ENCODE results near the gene ITPA. TPM values are rescaled to one million over a fixed set of nuclear protein-coding genes. Genes with fewer than 3 reads are reported as not detected.

Gene ITPA
- total and polyA plus RNA-seq, 2 experiments from 2014 or later = 57.5 to 81.7 TPM

DNA sequence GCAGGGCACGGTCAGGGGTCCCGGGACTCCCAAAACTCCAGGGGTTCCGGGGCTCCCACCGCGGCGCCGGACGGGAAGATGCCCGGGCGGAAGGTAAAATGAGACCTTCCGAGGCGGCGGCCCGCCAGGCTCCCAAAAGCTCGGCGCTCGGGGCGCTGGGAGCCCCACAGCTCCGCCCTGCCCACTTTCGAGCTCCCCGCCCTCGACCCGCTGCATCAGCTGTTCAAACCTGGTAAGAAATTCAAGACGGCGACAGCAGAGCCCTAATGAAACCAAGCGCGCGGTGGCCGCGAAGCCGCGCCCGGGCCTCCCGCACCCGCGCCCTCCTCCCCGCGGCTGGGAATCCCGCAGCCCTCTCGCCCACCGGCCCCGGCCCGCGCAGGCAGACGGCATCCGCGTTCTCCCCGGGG lies 29.3 kb downstream of the ITPA start (continued):
- TF ChIP-seq, protein P1, sequence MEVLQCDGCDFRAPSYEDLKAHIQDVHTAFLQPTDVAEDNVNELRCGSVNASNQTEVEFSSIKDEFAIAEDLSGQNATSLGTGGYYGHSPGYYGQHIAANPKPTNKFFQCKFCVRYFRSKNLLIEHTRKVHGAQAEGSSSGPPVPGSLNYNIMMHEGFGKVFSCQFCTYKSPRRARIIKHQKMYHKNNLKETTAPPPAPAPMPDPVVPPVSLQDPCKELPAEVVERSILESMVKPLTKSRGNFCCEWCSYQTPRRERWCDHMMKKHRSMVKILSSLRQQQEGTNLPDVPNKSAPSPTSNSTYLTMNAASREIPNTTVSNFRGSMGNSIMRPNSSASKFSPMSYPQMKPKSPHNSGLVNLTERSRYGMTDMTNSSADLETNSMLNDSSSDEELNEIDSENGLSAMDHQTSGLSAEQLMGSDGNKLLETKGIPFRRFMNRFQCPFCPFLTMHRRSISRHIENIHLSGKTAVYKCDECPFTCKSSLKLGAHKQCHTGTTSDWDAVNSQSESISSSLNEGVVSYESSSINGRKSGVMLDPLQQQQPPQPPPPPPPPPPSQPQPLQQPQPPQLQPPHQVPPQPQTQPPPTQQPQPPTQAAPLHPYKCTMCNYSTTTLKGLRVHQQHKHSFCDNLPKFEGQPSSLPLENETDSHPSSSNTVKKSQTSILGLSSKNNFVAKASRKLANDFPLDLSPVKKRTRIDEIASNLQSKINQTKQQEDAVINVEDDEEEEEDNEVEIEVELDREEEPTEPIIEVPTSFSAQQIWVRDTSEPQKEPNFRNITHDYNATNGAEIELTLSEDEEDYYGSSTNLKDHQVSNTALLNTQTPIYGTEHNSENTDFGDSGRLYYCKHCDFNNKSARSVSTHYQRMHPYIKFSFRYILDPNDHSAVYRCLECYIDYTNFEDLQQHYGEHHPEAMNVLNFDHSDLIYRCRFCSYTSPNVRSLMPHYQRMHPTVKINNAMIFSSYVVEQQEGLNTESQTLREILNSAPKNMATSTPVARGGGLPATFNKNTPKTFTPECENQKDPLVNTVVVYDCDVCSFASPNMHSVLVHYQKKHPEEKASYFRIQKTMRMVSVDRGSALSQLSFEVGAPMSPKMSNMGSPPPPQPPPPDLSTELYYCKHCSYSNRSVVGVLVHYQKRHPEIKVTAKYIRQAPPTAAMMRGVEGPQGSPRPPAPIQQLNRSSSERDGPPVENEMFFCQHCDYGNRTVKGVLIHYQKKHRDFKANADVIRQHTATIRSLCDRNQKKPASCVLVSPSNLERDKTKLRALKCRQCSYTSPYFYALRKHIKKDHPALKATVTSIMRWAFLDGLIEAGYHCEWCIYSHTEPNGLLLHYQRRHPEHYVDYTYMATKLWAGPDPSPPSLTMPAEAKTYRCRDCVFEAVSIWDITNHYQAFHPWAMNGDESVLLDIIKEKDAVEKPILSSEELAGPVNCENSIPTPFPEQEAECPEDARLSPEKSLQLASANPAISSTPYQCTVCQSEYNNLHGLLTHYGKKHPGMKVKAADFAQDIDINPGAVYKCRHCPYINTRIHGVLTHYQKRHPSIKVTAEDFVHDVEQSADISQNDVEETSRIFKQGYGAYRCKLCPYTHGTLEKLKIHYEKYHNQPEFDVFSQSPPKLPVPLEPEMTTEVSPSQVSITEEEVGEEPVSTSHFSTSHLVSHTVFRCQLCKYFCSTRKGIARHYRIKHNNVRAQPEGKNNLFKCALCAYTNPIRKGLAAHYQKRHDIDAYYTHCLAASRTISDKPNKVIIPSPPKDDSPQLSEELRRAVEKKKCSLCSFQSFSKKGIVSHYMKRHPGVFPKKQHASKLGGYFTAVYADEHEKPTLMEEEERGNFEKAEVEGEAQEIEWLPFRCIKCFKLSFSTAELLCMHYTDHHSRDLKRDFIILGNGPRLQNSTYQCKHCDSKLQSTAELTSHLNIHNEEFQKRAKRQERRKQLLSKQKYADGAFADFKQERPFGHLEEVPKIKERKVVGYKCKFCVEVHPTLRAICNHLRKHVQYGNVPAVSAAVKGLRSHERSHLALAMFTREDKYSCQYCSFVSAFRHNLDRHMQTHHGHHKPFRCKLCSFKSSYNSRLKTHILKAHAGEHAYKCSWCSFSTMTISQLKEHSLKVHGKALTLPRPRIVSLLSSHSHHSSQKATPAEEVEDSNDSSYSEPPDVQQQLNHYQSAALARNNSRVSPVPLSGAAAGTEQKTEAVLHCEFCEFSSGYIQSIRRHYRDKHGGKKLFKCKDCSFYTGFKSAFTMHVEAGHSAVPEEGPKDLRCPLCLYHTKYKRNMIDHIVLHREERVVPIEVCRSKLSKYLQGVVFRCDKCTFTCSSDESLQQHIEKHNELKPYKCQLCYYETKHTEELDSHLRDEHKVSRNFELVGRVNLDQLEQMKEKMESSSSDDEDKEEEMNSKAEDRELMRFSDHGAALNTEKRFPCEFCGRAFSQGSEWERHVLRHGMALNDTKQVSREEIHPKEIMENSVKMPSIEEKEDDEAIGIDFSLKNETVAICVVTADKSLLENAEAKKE (CRISPR knock-in tag; IDR thresholded peaks at IDR 0.05) = no peak
- TF ChIP-seq NANOG (IDR thresholded peaks at IDR 0.05; ENCODE audit: borderline replicate concordance) = no peak

DNA sequence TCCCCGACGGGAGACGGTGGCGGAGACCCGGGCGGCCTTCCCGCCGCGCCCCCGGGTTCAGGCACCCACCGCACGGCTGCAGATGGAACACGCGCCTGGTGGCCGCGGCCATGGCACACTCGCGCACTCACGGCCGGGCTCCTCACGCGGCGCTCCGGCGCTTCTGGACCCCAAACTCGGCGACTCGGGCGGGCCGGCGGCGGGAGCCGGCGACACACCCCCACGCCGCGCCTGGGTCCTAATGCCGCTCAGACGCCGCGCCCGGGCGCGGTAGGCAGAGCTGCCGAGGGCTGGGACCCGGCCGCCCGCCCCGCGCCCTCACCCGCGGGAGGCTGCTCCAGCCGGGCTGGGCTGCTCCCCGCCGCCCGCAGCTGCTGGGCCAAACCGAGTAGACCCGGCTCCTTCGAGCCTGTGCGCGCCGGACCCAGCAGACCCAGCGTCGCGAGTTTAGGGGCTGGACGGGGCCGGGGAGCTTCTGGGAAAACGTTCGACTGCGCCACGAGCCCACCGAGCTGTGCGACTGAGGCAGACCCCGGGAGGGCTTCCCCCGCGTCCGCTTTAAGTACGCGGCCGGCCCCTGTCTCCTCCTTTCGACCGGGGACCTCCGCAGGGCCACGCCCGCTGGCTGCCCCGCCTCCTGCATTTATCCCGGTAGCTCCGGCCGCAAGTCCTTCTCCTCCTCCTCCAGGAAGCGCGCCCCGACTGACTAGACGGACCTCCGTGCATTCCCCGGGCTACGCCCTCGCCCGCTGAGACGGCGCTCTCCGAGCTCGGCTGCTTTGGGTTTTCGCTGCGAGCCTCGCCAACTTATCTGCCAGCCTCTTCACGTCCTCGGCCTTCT lies 29.9 kb downstream of the ITPA start, which contains the start of gene SLC4A11:
Gene SLC4A11, minus strand, starts transcription at position 165 of the 841 bp plus-strand sequence. Its CDS starts 53 bp downstream, at position 112.
- peak within 1 kb of the TSS; percentile 91 for H3K4me3 Mint-ChIP-seq
- Histone ChIP-seq H3K4me1 (ENCODE audit: insufficient read depth) (no peaks in the 10 kb centered on the region; the same call in 1 of the 2 replicates), H3K27me3 (ENCODE audit: insufficient read depth) (peaks cover 46% of the 10 kb centered on the region), H2AFZ (peak within 1 kb of the TSS; percentile 99), H3K4me2 (peak within 1 kb of the TSS; percentile 96), H3K79me2 (replicated peaks; ENCODE audit: insufficient read depth) (no peaks in the 10 kb centered on the region), H3K9me2 (ENCODE audit: insufficient read depth) (no peaks in the 10 kb centered on the region), H3K36me3 (ENCODE audit: insufficient read depth) (no peaks in the 10 kb centered on the region), H3K4me3 (peak within 1 kb of the TSS; percentile 96), H3K27ac (ENCODE audit: low read depth) (no peak within 1 kb of the TSS), H3F3A (replicated peaks; ENCODE audit: low read depth) (0 out of 2 replicates have a peak, but pooled peaks cover 6% of the 10 kb centered on the region), H4K20me1 (replicated peaks; ENCODE audit: insufficient read depth) (no peaks in the 10 kb centered on the region; the same call in 1 of the 2 replicates)
- H3K4me1 Mint-ChIP-seq = peaks cover 21% of the 10 kb centered on the region
- TF ChIP-seq POLR2AphosphoS5 (IDR thresholded peaks at IDR 0.05; ENCODE audit: low read depth) = peak; percentile 68
- TF ChIP-seq, protein P2, sequence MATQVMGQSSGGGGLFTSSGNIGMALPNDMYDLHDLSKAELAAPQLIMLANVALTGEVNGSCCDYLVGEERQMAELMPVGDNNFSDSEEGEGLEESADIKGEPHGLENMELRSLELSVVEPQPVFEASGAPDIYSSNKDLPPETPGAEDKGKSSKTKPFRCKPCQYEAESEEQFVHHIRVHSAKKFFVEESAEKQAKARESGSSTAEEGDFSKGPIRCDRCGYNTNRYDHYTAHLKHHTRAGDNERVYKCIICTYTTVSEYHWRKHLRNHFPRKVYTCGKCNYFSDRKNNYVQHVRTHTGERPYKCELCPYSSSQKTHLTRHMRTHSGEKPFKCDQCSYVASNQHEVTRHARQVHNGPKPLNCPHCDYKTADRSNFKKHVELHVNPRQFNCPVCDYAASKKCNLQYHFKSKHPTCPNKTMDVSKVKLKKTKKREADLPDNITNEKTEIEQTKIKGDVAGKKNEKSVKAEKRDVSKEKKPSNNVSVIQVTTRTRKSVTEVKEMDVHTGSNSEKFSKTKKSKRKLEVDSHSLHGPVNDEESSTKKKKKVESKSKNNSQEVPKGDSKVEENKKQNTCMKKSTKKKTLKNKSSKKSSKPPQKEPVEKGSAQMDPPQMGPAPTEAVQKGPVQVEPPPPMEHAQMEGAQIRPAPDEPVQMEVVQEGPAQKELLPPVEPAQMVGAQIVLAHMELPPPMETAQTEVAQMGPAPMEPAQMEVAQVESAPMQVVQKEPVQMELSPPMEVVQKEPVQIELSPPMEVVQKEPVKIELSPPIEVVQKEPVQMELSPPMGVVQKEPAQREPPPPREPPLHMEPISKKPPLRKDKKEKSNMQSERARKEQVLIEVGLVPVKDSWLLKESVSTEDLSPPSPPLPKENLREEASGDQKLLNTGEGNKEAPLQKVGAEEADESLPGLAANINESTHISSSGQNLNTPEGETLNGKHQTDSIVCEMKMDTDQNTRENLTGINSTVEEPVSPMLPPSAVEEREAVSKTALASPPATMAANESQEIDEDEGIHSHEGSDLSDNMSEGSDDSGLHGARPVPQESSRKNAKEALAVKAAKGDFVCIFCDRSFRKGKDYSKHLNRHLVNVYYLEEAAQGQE (IDR thresholded peaks at IDR 0.05; ENCODE audit: unreplicated experiment) = no peak
- H3K27ac Mint-ChIP-seq = no peak within 1 kb of the TSS
- H3K36me3 Mint-ChIP-seq (ENCODE audit: low read depth) = peaks cover 7% of the 10 kb centered on the region; the same call in 1 of the 3 replicates
- peak; percentile 68 for ATAC-seq
- DNase-seq (ENCODE audit: low spot score) = peak; percentile 94
- peaks cover 63% of the 10 kb centered on the region for H3K27me3 Mint-ChIP-seq (ENCODE audit: insufficient read depth, low read depth, poor library complexity)
- H3K9me3 Mint-ChIP-seq = no peaks in the 10 kb centered on the region

Data from GM23338 (cell line).